GM12878 (cell line): ENCODE measurements around the gene RHBG. TPM values are rescaled to one million over a fixed set of nuclear protein-coding genes. Genes with fewer than 3 reads are reported as not detected.

ENCODE experiments used
- ATAC-seq: fragments of 200-7000 bp; cut with Tn5 transposase; 3 replicates; pipeline ENCODE4 v1.9.1; 2020; ENCODE audit warnings: mild to moderate bottlenecking, moderate library complexity
- BruUV-seq: library from RNA; stranded (reverse); fragments of 400-500 nt; replicated peaks from 2 replicates; lab custom pipeline; 2021; lab: Mats Ljungman, UMichigan
- CTCF ChIA-PET: fragments of 300-600 bp; sonication (Branson Sonifier 250); formaldehyde crosslinking; extraction: SDS; loops from one replicate; lab custom pipeline; 2021; ENCODE audit warnings: inconsistent platforms; lab: Yijun Ruan, JAX
- POLR2A ChIA-PET: fragments of 350-600 bp; formaldehyde crosslinking; extraction: SDS; loops from one replicate; lab custom pipeline; 2021; ENCODE audit warnings: inconsistent platforms; lab: Charles Lee
- RAD21 ChIA-PET: fragments of 300-600 bp; sonication (Branson Sonifier 250); formaldehyde crosslinking; loops from one replicate; lab custom pipeline; 2023; ENCODE audit warnings: antibody characterized with exemption; ENCODE audit not compliant: unreplicated experiment; lab: Charles Lee
- SMC1A ChIA-PET: fragments of 300-600 bp; sonication (Branson Sonifier 250); formaldehyde crosslinking; loops from one replicate; lab custom pipeline; 2023; ENCODE audit not compliant: unreplicated experiment, uncharacterized antibody; lab: Charles Lee
- DNase-seq: peaks from one replicate; pipeline ENCODE4 v3.0.0-alpha.2; 2011; ENCODE audit warnings: low read depth, low spot score
- FAIRE-seq: peaks from 3 replicates; lab custom pipeline; 2011; peaks lifted over from hg19 to GRCh38; lab: Jason Lieb, UNC
- H2AFZ ChIP-seq: 2 replicates; pipeline ENCODE4 v1.6.0; 2011; ENCODE audit warnings: low read depth, low read length, control low read depth; ENCODE audit not compliant: control insufficient read depth
- H3K27ac ChIP-seq: 2 replicates; pipeline ENCODE4 v1.5.1; 2011; ENCODE audit warnings: control low read depth; ENCODE audit not compliant: control insufficient read depth, insufficient read depth
- H3K27me3 ChIP-seq, 2 experiments: replicated peaks in 1 of 2; 2 replicates each; pipeline versions ENCODE4 v1.6.0 to v1.6.1; 2011; ENCODE audit warnings: low read length in 1 of 2; ENCODE audit not compliant: control insufficient read depth in 2 of 2, insufficient read depth in 2 of 2
- H3K36me3 ChIP-seq, 2 experiments: 2 replicates each; pipeline ENCODE4 v1.5.1; 2011; ENCODE audit warnings: low read length in 1 of 2; ENCODE audit not compliant: control insufficient read depth in 2 of 2, insufficient read depth in 2 of 2
- H3K4me1 ChIP-seq: 2 replicates; pipeline ENCODE4 v1.6.1; 2011; ENCODE audit warnings: mild to moderate bottlenecking, low read length, moderate library complexity, mixed read lengths; ENCODE audit not compliant: control insufficient read depth, insufficient read depth
- H3K4me2 ChIP-seq: 2 replicates; pipeline ENCODE4 v1.6.0; 2011; ENCODE audit warnings: control low read depth; ENCODE audit not compliant: control insufficient read depth, insufficient read depth
- H3K4me3 ChIP-seq: fragments of 200-600 bp; sonication (generic); 2 replicates; pipeline ENCODE4 v1.5.1; 2016
- H3K79me2 ChIP-seq: 2 replicates; pipeline ENCODE4 v1.6.0; 2011; ENCODE audit warnings: low read length; ENCODE audit not compliant: control insufficient read depth, insufficient read depth
- H3K9ac ChIP-seq: 2 replicates; pipeline ENCODE4 v1.8.0; 2011; ENCODE audit warnings: low read length, control low read depth, mixed read lengths; ENCODE audit not compliant: control insufficient read depth, insufficient read depth
- H3K9me3 ChIP-seq: replicated peaks from 3 replicates; pipeline ENCODE4 v1.5.1; 2011; ENCODE audit warnings: mild to moderate bottlenecking, low read length; ENCODE audit not compliant: control insufficient read depth, insufficient read depth
- H4K20me1 ChIP-seq: 2 replicates; pipeline ENCODE4 v1.6.0; 2011; ENCODE audit not compliant: control insufficient read depth, insufficient read depth
- BHLHE40 ChIP-seq, 2 experiments: fragments of 450-650 bp in 1 of 2; IDR thresholded peaks; 2 replicates each; pipeline ENCODE4 v1.6.1; 2011 to 2017; ENCODE audit warnings: low read depth in 2 of 2, borderline replicate concordance in 1 of 2, improper control_type of control experiment in 1 of 2, low read length in 1 of 2, mild to moderate bottlenecking in 1 of 2
- EGR1 ChIP-seq, 2 experiments: IDR thresholded peaks; 1 replicate in 1 of 2; 2 replicates in 1 of 2; pipeline ENCODE4 v1.6.1; 2011 to 2012; ENCODE audit warnings: low read depth in 2 of 2, low read length in 2 of 2, borderline replicate concordance in 1 of 2, mild to moderate bottlenecking in 1 of 2, moderate library complexity in 1 of 2
- EP300 ChIP-seq, 2 experiments: fragments of 150-350 bp in 1 of 2; IDR thresholded peaks; 2 replicates each; pipeline ENCODE4 v1.6.1; 2011 to 2012; ENCODE audit warnings: low read depth in 2 of 2, low read length in 2 of 2, borderline replicate concordance in 1 of 2, improper control_type of control experiment in 1 of 2, inconsistent platforms in 1 of 2; ENCODE audit not compliant: control insufficient read depth in 1 of 2
- IRF3 ChIP-seq: fragments of 450-650 bp; IDR thresholded peaks from 2 replicates; pipeline ENCODE4 v1.6.1; 2014; ENCODE audit warnings: mild to moderate bottlenecking
- JUND ChIP-seq: IDR thresholded peaks from 2 replicates; pipeline ENCODE4 v1.6.1; 2012; ENCODE audit warnings: low read depth, mild to moderate bottlenecking, low read length, improper control_type of control experiment, moderate library complexity
- NBN ChIP-seq: fragments of 450-650 bp; IDR thresholded peaks from 2 replicates; pipeline ENCODE4 v1.6.1; 2016
- NFXL1 ChIP-seq: fragments of 450-650 bp; IDR thresholded peaks from 2 replicates; pipeline ENCODE4 v1.6.1; 2017; ENCODE audit warnings: antibody characterized with exemption, mild to moderate bottlenecking, borderline replicate concordance
- PAX8 ChIP-seq: fragments of 450-650 bp; IDR thresholded peaks from 2 replicates; pipeline ENCODE4 v1.6.1; 2017; ENCODE audit warnings: mild to moderate bottlenecking, moderate library complexity
- RCOR1 ChIP-seq: conservative IDR thresholded peaks from 2 replicates; pipeline ENCODE4 v1.6.1; 2012; ENCODE audit warnings: low read depth, low read length, improper control_type of control experiment
- WGBS: methylation state at CpG from one replicate; pipeline ENCODE4 v1.1.6; 2016; ENCODE audit warnings: low lambda C conversion rate; ENCODE audit not compliant: insufficient replicate concordance, insufficient coverage; ENCODE audit errors: missing lambda C conversion rate; 5-methylcytosine and 5-hydroxymethylcytosine counted together
- in situ Hi-C: fragments of 300-500 bp; cut with MboI; formaldehyde crosslinking; loops from 9 replicates; pipeline ENCODE4 v1.14.3; 2018; ENCODE audit warnings: mixed read lengths
- intact Hi-C: fragments of 100-400 bp; cut with micrococcal nuclease; formaldehyde crosslinking; loops from one replicate; pipeline ENCODE4 v1.14.2; 2022; ENCODE audit not compliant: unreplicated experiment
- polyA plus RNA-seq, 11 experiments: library from polyadenylated mRNA; depleted of rRNA in 4 of 11; unstranded in 6 of 11; stranded (reverse) in 5 of 11; fragments of >200 nt; fragmentation: Nextera tagmentation in 4 of 11; fragmentation: Illumina TruSeq in 1 of 11; extraction: Ambion mirVana in 4 of 11; extraction: Trizol in 1 of 11; gene quantifications; 1 replicate in 1 of 11; 2 replicates in 10 of 11; pipeline versions ENCODE4 v1.2.1 to v1.2.3, GENCODE V29; 2011 to 2016; ENCODE audit warnings: inconsistent platforms in 2 of 11, missing spikeins in 2 of 11, low read depth in 1 of 11
- total RNA-seq, 4 experiments: library from RNA; depleted of rRNA in 3 of 4; stranded (reverse); fragments of >200 nt in 3 of 4; fragmentation: Illumina TruSeq in 1 of 4; extraction: Trizol in 1 of 4; gene quantifications; 2 replicates each; pipeline versions ENCODE4 v1.2.1 to v1.2.3, GENCODE V29; 2013 to 2021
- TF ChIP-seq, protein P1 (sequence below): fragments of 450-650 bp; IDR thresholded peaks from 2 replicates; pipeline ENCODE4 v1.6.1; 2018; ENCODE audit warnings: mild to moderate bottlenecking, low read depth, moderate library complexity; ENCODE audit not compliant: partially characterized antibody
- TF ChIP-seq, protein P2 (sequence below): fragments of 450-650 bp; formaldehyde crosslinking; IDR thresholded peaks from 2 replicates; pipeline ENCODE4 v1.5.0; 2022; ENCODE audit warnings: mild to moderate bottlenecking, missing genetic modification characterization
- TF ChIP-seq, protein P3 (sequence below): fragments of 450-650 bp; IDR thresholded peaks from 2 replicates; pipeline ENCODE4 v1.6.1; 2017; ENCODE audit warnings: mild to moderate bottlenecking

Gene RHBG
- total and polyA plus RNA-seq, 10 of the 15 experiments (the other 5 are each of a cell fraction or from before 2014, with no cell fraction given), result not detected

DNA sequence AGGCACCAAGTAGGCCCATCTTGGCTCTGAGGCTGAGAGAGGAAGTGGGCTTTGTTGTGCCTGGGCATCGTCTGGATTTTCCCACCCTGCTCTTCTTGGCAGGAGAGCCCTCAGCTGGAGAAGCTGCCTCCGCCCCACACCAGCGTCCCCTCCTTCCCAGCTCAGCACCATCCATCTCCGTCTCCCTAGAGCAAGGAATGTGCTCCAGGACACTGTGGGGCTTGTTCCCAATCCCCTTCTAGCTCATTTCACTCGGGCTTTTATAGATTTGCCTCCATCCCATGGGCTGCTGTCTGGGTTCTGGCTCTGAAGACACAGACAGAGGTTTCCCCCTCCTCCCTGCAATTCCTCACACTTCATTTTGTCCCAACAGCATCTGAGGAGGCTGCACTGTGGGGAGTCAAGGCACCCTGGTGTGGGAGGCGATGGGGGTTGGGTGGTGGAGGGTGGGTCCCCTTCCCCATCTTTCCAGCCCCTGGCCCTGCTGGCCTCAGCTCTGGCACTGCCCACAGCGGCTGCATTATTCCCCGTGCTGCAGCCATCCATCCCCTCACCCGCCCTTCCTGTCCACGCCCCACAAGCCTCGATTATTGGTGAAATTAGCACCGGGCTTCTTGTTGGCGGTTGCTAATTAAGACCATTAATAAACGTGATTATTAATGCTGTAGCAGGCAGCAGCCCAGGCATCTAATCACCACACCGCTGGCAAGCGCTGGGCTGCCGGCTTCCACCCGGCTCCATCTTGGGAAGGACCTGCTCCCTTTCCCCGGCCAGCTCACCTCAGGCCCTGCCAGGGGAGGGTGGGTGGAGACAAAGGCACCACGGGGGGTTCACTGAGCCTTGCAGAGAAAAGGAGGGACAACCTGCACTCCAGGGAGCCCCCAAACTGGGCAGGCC is 21.7 kb downstream of the RHBG start:
- H3K9ac ChIP-seq, result no peak overlapping the region
- intact Hi-C loops, result no loop called here
- CTCF ChIA-PET, result interaction anchor here (0.8 to 2.7 kb wide), 2 partner anchors 42 to 55 kb away, joined by 3 to 14 read pairs; no protein-coding TSS in a partner anchor
- H4K20me1 ChIP-seq, result no peaks in the 10 kb centered on the region
- TF ChIP-seq EP300 (IDR thresholded peaks at IDR 0.05; ENCODE audit: borderline replicate concordance in 1 of 2, control insufficient read depth in 1 of 2, low read depth in 2 of 2, low read length in 2 of 2), result no peak
- no peak for TF ChIP-seq BHLHE40 (IDR thresholded peaks at IDR 0.05; ENCODE audit: borderline replicate concordance in 1 of 2, low read depth in 2 of 2, low read length in 1 of 2)
- TF ChIP-seq, protein P1, sequence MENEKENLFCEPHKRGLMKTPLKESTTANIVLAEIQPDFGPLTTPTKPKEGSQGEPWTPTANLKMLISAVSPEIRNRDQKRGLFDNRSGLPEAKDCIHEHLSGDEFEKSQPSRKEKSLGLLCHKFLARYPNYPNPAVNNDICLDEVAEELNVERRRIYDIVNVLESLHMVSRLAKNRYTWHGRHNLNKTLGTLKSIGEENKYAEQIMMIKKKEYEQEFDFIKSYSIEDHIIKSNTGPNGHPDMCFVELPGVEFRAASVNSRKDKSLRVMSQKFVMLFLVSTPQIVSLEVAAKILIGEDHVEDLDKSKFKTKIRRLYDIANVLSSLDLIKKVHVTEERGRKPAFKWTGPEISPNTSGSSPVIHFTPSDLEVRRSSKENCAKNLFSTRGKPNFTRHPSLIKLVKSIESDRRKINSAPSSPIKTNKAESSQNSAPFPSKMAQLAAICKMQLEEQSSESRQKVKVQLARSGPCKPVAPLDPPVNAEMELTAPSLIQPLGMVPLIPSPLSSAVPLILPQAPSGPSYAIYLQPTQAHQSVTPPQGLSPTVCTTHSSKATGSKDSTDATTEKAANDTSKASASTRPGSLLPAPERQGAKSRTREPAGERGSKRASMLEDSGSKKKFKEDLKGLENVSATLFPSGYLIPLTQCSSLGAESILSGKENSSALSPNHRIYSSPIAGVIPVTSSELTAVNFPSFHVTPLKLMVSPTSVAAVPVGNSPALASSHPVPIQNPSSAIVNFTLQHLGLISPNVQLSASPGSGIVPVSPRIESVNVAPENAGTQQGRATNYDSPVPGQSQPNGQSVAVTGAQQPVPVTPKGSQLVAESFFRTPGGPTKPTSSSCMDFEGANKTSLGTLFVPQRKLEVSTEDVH, result no peak
- TF ChIP-seq NBN, result no peak
- TF ChIP-seq, protein P2, sequence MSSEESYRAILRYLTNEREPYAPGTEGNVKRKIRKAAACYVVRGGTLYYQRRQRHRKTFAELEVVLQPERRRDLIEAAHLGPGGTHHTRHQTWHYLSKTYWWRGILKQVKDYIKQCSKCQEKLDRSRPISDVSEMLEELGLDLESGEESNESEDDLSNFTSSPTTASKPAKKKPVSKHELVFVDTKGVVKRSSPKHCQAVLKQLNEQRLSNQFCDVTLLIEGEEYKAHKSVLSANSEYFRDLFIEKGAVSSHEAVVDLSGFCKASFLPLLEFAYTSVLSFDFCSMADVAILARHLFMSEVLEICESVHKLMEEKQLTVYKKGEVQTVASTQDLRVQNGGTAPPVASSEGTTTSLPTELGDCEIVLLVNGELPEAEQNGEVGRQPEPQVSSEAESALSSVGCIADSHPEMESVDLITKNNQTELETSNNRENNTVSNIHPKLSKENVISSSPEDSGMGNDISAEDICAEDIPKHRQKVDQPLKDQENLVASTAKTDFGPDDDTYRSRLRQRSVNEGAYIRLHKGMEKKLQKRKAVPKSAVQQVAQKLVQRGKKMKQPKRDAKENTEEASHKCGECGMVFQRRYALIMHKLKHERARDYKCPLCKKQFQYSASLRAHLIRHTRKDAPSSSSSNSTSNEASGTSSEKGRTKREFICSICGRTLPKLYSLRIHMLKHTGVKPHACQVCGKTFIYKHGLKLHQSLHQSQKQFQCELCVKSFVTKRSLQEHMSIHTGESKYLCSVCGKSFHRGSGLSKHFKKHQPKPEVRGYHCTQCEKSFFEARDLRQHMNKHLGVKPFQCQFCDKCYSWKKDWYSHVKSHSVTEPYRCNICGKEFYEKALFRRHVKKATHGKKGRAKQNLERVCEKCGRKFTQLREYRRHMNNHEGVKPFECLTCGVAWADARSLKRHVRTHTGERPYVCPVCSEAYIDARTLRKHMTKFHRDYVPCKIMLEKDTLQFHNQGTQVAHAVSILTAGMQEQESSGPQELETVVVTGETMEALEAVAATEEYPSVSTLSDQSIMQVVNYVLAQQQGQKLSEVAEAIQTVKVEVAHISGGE (CRISPR knock-in tag), result no peak
- no peak for TF ChIP-seq EGR1 (IDR thresholded peaks at IDR 0.05; ENCODE audit: borderline replicate concordance in 1 of 2, low read depth in 2 of 2, low read length in 2 of 2)
- TF ChIP-seq, protein P3, sequence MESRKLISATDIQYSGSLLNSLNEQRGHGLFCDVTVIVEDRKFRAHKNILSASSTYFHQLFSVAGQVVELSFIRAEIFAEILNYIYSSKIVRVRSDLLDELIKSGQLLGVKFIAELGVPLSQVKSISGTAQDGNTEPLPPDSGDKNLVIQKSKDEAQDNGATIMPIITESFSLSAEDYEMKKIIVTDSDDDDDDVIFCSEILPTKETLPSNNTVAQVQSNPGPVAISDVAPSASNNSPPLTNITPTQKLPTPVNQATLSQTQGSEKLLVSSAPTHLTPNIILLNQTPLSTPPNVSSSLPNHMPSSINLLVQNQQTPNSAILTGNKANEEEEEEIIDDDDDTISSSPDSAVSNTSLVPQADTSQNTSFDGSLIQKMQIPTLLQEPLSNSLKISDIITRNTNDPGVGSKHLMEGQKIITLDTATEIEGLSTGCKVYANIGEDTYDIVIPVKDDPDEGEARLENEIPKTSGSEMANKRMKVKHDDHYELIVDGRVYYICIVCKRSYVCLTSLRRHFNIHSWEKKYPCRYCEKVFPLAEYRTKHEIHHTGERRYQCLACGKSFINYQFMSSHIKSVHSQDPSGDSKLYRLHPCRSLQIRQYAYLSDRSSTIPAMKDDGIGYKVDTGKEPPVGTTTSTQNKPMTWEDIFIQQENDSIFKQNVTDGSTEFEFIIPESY, result no peak
- no peak for TF ChIP-seq JUND
- no peak for TF ChIP-seq IRF3
- no peak for TF ChIP-seq PAX8
- no peak for TF ChIP-seq NFXL1
- TF ChIP-seq RCOR1, result no peak
- TF ChIP-seq, all 136 proteins: peak for 0
- FAIRE-seq (no peak), DNase-seq (no peak), ATAC-seq (no peak)
- Histone ChIP-seq H3K4me1 (no peaks in the 10 kb centered on the region), H3K79me2 (no peaks in the 10 kb centered on the region), H3K36me3 (no peaks in the 10 kb centered on the region), H3K9me3 (no peaks in the 10 kb centered on the region), H3K27me3 (peaks cover 6 to 11% of the 10 kb centered on the region in 2 experiments), H2AFZ (no peak overlapping the region), H3K27ac (no peak overlapping the region), H3K4me3 (no peak overlapping the region), H3K4me2 (no peak overlapping the region)
- ChIA-PET RAD21 (interaction anchor here (1.2 kb wide), 1 partner anchor 29 kb away, joined by 3 read pairs; no protein-coding TSS in a partner anchor), POLR2A (interaction anchor here (0.5 kb wide), 1 partner anchor 19 kb away, joined by 3 read pairs; no protein-coding TSS in a partner anchor), SMC1A (interaction anchor here (1.3 to 3.0 kb wide), 3 partner anchors 29 to 55 kb away, joined by 3 to 14 read pairs (median 4); no protein-coding TSS in a partner anchor)
- WGBS, result 41% methylated on average over 19 of the region's 20 CpGs
- no TSS peak for BruUV-seq
- in situ Hi-C loops, result no loop called here
